Activated CD8-positive, alpha-beta T cell treated with anti-CD3 and anti-CD28 coated beads for 36 hours (primary cell): ENCODE data around the gene IMMT. TPM values are rescaled to one million over a fixed set of nuclear protein-coding genes. Genes with fewer than 3 reads are reported as not detected.

ENCODE experiments used
- ATAC-seq: fragments of 200-7000 bp; cut with Tn5 transposase; one replicate; pipeline ENCODE4 v1.10.0; 2021; ENCODE audit warnings: mild to moderate bottlenecking, moderate library complexity
- CTCF ChIA-PET: fragments of 350-600 bp; sonication (Branson Sonifier 250); formaldehyde crosslinking; loops from one replicate; lab custom pipeline; 2021; ENCODE audit warnings: antibody characterized with exemption; lab: Charles Lee
- POLR2A ChIA-PET: fragments of 350-600 bp; sonication (Branson Sonifier 250); formaldehyde crosslinking; loops from one replicate; lab custom pipeline; 2021; ENCODE audit warnings: antibody characterized with exemption; lab: Charles Lee
- DNase-seq: peaks from one replicate; pipeline ENCODE4 v3.0.0-alpha.2; 2020
- H3K27ac Mint-ChIP-seq: one replicate; pipeline ENCODE4 v1.8.0; 2021; ENCODE audit warnings: mild to moderate bottlenecking, mixed read lengths
- H3K27me3 Mint-ChIP-seq: one replicate; pipeline ENCODE4 v1.8.0; 2021; ENCODE audit warnings: mixed read lengths
- H3K36me3 Mint-ChIP-seq: one replicate; pipeline ENCODE4 v1.8.0; 2021; ENCODE audit warnings: low read depth, mixed read lengths
- H3K4me1 Mint-ChIP-seq: one replicate; pipeline ENCODE4 v1.8.0; 2021; ENCODE audit warnings: low read depth, mixed read lengths
- H3K4me3 Mint-ChIP-seq: one replicate; pipeline ENCODE4 v1.8.0; 2021; ENCODE audit warnings: mild to moderate bottlenecking, moderate library complexity, mixed read lengths
- H3K9me3 Mint-ChIP-seq: one replicate; pipeline ENCODE4 v1.8.0; 2021; ENCODE audit warnings: mixed read lengths
- intact Hi-C: fragments of 100-400 bp; cut with micrococcal nuclease; formaldehyde crosslinking; loops from one replicate; pipeline ENCODE4 v1.10.0; 2022
- total RNA-seq, 2 experiments: library from RNA; stranded (reverse); gene quantifications; one replicate each; pipeline ENCODE4 v1.2.3, GENCODE V29; 2021
- TF ChIP-seq, protein P1 (sequence below): fragments of 200-600 bp; IDR thresholded peaks from one replicate; pipeline ENCODE4 v1.8.0; 2022; ENCODE audit warnings: antibody characterized with exemption, mild to moderate bottlenecking

Gene IMMT
- total RNA-seq, 2 experiments from 2014 or later = 143 to 144 TPM

DNA sequence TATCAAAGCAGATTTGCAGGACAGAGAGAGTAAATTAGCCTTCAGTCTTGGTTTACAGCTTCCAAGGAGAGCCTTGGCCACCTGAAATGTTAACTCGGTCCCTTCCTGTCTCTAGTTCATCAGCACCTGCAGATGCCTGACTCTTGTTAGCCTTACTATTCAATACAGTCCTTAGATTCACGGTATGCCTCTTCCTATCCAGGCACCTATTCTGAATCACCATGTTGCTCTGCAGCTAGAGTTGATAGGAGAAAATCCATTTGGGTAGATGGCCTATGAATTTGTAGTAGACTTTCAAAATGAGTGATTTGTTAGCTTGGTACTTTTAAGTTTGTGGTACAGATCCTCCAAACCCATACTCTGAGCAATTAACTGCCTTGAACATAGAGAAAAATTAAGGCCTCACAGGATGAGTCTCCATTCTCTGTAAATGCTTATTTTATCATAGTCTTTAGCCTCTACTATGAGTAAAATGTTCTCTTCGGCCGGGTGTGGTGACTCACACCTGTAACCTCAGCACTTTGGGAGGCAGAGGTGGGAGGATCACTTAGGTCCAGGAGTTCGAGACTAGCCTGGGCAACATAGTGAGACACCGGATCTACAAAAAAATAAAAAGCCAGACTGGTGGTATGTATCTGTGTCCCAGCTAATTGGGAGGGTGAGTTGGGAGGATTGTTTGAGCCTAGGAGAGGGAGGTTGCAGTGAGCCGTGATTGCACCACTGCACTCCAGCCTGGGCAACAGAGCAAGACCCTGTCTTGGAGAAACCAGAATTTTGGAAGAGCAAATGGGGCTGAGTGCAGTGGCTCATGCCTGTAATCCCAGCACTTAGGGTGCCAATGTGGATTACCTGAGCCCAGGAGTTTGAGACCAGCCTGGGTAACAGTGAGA is 56.3 kb downstream of the IMMT start:
- TF ChIP-seq, protein P1, sequence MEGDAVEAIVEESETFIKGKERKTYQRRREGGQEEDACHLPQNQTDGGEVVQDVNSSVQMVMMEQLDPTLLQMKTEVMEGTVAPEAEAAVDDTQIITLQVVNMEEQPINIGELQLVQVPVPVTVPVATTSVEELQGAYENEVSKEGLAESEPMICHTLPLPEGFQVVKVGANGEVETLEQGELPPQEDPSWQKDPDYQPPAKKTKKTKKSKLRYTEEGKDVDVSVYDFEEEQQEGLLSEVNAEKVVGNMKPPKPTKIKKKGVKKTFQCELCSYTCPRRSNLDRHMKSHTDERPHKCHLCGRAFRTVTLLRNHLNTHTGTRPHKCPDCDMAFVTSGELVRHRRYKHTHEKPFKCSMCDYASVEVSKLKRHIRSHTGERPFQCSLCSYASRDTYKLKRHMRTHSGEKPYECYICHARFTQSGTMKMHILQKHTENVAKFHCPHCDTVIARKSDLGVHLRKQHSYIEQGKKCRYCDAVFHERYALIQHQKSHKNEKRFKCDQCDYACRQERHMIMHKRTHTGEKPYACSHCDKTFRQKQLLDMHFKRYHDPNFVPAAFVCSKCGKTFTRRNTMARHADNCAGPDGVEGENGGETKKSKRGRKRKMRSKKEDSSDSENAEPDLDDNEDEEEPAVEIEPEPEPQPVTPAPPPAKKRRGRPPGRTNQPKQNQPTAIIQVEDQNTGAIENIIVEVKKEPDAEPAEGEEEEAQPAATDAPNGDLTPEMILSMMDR = no peak
- CTCF ChIA-PET = interaction anchor here (0.9 to 1.6 kb wide), 2 partner anchors 10 to 502 kb away, joined by 4 read pairs; no protein-coding TSS in a partner anchor
- Mint-ChIP-seq H3K4me3 (no peak overlapping the region), H3K9me3 (no peaks in the 10 kb centered on the region), H3K27ac (peak overlapping the region; percentile 76), H3K36me3 (peaks cover 65% of the 10 kb centered on the region), H3K4me1 (peaks cover 12% of the 10 kb centered on the region), H3K27me3 (no peaks in the 10 kb centered on the region)
- DNase-seq (peak; percentile 16), ATAC-seq (peak; percentile 23)
- intact Hi-C loops = no loop called here
- POLR2A ChIA-PET = interaction anchor here (0.6 to 2.3 kb wide), 7 partner anchors 9 to 516 kb away, joined by 3 to 5 read pairs (median 3); partner anchors contain the start of genes IMMT and PTCD3

DNA sequence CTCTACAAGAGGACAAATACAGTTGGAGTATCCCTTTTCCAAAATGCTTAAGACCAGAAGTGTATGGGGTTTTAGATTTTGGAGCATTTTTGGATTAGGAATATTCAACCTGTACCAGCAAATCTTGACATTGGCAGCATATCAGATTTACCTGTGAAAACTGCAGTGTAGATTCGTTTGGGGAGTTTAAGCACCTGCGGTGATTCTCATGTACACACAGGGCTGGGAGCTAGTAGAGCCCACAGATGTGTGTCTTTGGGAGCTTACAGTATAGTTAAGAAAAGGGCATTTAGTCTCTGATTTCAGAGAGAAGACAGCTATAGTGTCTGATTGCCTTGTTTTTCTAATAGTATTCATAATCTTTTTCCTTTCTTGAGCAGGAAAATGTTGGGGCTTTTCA is 59.1 kb downstream of the IMMT start:
- POLR2A ChIA-PET = no interaction called here
- H3K27me3 Mint-ChIP-seq = no peaks in the 10 kb centered on the region
- intact Hi-C loops = no loop called here
- H3K27ac Mint-ChIP-seq = no peak overlapping the region
- CTCF ChIA-PET = interaction anchor here (1.0 to 2.1 kb wide), 4 partner anchors 12 to 499 kb away, joined by 3 to 5 read pairs (median 4); no protein-coding TSS in a partner anchor
- H3K9me3 Mint-ChIP-seq = no peaks in the 10 kb centered on the region
- DNase-seq (no peak), ATAC-seq (no peak)
- peaks cover 12% of the 10 kb centered on the region for H3K4me1 Mint-ChIP-seq
- TF ChIP-seq, protein P1 = no peak
- peaks cover 77% of the 10 kb centered on the region for H3K36me3 Mint-ChIP-seq
- H3K4me3 Mint-ChIP-seq = no peak overlapping the region

DNA sequence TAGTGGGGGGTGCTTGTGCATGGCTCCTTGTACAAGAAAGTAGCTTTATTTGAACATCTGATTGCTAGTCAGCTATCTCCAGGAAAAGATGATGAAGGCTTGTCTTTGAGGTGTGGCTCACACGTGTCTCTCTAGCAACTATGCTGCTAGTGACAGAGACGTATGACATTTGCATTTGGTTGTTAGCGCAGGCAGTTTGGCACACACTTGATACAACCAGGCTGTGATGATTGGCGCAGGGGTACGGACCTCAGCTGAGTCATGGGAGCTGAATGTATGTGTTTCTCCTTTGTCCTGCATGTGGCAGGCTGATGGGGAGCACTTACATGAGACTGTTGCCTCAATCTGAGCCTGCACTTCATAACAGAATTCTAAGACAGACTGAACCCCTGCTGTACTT is 59.6 kb downstream of the IMMT start:
- no peak overlapping the region for H3K27ac Mint-ChIP-seq
- intact Hi-C loops = no loop called here
- peaks cover 12% of the 10 kb centered on the region for H3K4me1 Mint-ChIP-seq
- ATAC-seq = no peak
- H3K27me3 Mint-ChIP-seq = no peaks in the 10 kb centered on the region
- TF ChIP-seq, protein P1 = no peak
- H3K36me3 Mint-ChIP-seq = peaks cover 79% of the 10 kb centered on the region
- no peak overlapping the region for H3K4me3 Mint-ChIP-seq
- no peak for DNase-seq
- POLR2A ChIA-PET = interaction anchor here (1.0 kb wide), 1 partner anchor 17 kb away, joined by 3 read pairs; no protein-coding TSS in a partner anchor
- H3K9me3 Mint-ChIP-seq = no peaks in the 10 kb centered on the region
- CTCF ChIA-PET = interaction anchor here (1.7 to 2.1 kb wide), 2 partner anchors 14 to 498 kb away, joined by 4 to 5 read pairs; no protein-coding TSS in a partner anchor

DNA sequence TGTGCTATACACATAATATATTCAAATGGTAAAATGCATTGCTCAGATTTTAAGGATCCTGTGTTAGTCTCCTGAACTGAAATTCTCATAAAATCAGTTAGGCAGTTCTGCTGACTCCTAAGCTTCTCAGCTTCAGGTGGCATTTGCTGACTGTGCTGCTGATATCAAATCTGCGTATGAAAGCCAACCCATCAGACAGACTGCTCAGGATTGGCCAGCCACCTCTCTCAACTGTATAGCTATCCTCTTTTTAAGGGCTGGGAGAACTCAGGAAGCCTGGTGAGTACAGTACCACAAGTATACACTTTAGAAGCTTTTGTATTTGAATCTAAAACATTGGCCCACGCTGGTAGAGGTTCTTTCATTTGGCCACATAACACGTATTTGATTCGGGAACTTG is 60.6 kb downstream of the IMMT start:
- ATAC-seq (no peak), DNase-seq (no peak)
- H3K36me3 Mint-ChIP-seq = peaks cover 78% of the 10 kb centered on the region
- intact Hi-C loops = no loop called here
- POLR2A ChIA-PET = interaction anchor here (1.0 to 1.2 kb wide), 5 partner anchors 10 to 45 kb away, joined by 3 to 5 read pairs (median 4); partner anchors contain the start of genes POLR1A and PTCD3
- H3K27ac Mint-ChIP-seq = no peak overlapping the region
- CTCF ChIA-PET = interaction anchor here (0.6 to 2.1 kb wide), 4 partner anchors 15 to 325 kb away, joined by 3 to 5 read pairs (median 3); no protein-coding TSS in a partner anchor
- peaks cover 12% of the 10 kb centered on the region for H3K4me1 Mint-ChIP-seq
- TF ChIP-seq, protein P1 = no peak
- H3K4me3 Mint-ChIP-seq = no peak overlapping the region
- no peaks in the 10 kb centered on the region for H3K27me3 Mint-ChIP-seq
- H3K9me3 Mint-ChIP-seq = no peaks in the 10 kb centered on the region
